NCI-H2196 treated with DMSO at 0.1 percent for 48 hours (cell line): ENCODE measurements around the gene C12orf54.
"Not testable (repeated sequence)": the region's sequence is repeated elsewhere in the genome, so short reads cannot be mapped to it uniquely, and the experiment has no call there.

ENCODE experiments used
- DNase-seq: peaks from one replicate; lab custom pipeline; 2025; ENCODE audit not compliant: unreplicated experiment; lab: John Stamatoyannopoulos, UW

Gene C12orf54

DNA sequence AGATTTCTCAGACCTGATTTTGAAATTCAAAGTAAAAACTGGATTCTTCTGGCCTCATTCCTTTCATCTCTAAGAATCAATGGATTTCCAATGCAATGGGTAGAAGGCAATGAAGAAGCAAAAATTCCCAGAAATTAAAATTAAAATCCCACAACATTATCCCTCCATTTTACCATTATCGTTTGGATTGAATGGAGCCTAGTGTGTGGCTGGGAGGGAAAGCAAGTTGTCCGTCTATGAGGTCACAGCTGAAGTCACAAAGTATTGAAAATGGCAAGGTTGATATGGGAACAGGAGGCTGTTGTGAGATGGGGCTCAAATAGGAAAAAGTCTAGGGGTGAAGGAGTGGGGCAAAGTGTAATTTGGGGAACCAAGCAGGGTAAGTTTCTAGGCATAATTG lies at the start of gene C12orf54:
Gene C12orf54 (plus strand): TSS at position 301 of the 400 bp plus-strand sequence. CDS start 799 bp downstream, outside the sequence.
- DNase-seq = no peak

DNA sequence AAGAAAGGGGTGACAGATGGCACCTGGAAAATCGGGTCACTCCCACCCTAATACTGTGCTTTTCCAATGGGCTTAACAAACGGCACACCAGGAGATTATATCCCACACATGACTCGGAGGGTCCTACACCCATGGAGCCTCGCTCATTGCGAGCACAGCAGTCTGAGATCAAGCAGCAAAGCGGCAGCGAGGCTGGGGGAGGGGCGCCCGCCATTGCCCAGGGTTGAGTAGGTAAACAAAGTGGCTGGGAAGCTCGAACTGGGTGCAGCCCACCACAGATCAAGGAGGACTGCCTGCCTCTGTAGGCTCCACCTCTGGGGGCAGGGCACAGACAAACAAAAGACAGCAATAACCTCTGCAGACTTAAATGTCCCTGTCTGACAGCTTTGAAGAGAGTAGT lies 48.3 kb upstream of the C12orf54 start:
- DNase-seq = not testable (repeated sequence)

DNA sequence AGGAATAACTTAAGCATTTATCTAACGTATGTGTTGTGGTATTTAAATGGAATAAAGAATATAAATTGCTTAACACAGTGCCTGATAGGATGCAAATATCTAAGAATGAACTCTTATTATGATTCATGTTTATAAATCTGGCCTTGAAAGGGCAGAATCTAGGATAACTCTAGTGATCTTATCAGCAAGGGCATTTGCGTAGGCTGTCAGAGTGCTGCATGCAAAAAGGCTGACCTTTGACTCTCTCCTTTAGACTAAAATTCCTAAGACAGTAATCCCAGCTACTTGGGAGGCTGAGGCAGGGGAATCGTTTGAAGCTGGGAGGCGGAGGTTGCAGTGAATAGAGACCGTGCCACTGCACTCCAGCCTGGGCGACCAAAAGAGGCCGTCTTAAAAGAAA lies 41.2 kb upstream of the C12orf54 start:
- DNase-seq = no peak

DNA sequence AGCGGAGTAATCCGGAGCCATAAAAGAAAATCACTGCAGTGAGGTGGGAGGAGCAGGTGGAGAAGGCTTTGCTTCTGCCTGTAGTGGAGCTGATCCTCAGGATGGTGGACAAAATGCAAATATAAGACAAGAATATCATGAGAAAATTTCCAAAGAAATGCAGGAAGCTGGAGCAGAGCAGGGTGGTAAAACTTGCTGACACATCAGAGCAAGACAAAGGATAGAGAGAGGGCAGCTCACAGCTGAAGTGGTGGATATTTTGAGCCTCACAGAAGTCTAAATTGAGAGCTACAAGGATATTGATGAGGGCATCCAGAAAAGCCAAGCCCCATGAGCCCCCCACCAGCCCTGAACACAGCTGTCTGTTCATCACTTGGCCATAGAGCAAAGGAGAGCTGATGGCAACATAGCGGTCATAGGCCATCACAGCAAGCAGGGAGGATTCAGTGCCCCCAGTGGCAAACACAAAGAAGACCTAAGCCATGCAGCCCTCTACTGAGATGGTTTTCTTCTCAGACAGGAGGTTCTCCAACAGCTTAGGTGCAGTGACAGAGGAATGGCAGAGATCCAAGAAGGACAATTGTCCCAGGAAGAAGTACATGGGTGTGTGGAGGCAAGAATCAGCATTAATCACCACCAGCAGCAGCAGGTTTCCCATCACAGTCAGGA lies 40.0 kb upstream of the C12orf54 start:
- no peak for DNase-seq

DNA sequence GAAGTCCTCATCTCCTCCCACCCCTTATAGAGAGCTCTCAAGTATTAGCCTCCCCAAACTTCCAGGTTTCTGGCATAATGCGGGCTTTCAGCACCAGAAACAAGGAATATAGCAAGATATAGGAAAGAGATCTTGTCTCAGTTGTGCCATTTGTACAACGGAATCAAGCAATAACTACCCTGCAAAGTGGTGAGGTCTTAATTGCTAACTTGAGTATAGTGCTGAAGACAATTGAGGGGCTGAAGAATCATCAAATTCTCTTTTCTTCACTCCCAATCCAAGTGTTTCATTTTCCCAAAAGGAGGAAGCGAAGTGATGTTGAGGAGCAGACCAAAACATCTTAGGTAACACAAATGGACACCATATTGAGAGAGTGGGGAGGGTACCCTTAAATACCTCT lies 36.8 kb upstream of the C12orf54 start:
- DNase-seq = no peak

DNA sequence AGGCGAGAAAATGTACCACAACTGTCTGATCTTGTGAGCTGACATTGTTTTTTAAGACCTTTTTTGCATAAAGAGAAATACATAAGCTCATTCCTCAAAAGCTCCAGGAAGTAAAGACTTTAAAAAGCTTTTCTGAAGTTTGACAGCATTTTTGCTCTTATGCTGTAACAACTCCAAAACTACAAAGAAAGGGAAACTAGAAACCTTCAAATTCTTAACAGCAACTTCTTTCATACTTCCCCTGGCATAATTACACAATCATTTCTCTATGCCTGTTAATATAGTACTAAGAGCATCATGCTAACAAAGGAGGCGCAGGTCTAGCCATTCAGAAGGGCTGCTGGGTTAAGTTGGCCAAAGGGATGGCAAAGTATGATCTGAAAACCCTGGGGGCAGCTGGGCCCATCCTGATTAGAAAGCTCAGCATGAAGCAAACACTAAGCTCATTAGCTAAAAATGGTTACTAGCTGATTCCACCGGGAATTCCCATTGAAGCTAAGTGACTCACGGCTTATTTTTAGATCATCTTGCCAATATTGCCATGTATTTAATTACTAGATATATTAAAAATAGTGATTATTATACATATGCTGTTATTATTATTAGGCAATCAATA lies 36.0 kb upstream of the C12orf54 start:
- DNase-seq = no peak

DNA sequence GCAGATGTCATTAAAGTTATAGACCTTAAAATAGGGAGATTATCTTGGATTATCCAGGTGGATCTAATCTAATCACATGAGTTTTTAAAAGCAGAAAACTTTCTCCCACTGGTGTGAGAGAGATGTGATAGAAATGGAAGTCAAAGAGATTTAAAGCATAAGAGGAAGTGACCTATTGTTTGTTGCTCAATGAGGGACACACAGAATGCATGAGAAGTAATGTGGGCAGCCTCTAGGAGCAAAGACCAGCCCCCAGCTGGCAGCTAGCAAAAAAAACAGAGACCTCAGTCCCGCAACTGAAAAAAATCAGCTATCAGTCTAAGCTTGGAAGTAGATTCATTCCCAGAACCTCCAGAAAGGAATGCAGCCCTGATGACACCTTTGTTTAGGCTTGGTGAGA lies 34.5 kb upstream of the C12orf54 start:
- DNase-seq = no peak

DNA sequence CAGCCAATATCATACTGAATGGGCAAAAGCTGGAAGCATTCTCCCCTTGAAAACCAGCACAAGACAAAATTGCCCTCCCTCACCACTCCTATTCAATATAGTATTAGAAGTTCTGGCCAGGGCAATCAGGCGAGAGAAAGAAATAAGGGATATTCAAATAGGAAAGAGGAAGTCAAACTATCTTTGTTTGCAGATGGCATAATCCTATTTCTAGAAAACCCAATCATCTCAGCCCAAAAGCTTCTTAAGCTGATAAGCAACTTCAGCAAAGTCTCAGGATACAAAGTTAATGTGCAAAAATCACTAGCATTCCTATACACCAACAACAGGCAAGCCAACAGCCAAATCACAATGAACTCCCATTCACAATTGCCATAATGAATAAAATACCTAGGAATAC lies 30.9 kb upstream of the C12orf54 start:
- DNase-seq = no peak

DNA sequence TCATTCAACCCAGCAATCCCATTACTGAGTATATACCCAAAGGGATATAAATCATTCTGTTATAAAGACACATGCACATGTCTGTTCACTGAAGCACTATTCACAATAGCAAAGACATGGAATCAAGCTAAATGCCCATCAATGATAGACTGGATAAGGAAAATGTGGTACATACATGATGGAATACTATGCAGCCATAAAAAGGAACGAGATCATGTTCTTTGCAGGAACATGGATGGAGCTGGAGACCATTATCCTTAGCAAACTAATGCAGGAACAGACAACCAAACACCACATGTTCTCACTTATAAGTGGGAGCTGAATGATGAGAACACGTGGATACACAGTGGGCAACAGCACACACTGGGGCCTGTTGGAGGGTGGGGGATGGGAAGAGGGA lies 29.3 kb upstream of the C12orf54 start:
- DNase-seq = not testable (repeated sequence)

DNA sequence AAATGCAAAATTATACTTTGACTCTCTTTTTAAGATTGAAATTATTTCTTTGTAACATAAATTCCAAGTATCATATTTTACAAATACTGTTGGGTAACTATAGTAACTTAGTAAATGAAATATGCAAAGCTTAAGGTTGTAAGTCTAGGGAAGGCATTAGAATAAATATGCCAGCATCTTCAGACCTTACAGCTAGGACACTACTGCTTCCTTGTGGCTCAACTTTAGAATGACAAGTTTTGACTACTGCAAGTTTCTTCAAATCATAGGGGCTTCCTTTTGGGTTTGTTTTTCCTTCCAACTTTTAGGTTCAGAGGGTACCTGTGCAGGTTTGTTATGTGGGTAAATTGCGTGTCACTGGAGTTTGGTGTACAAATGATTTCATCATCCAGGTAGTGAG lies 27.6 kb upstream of the C12orf54 start:
- DNase-seq = no peak

DNA sequence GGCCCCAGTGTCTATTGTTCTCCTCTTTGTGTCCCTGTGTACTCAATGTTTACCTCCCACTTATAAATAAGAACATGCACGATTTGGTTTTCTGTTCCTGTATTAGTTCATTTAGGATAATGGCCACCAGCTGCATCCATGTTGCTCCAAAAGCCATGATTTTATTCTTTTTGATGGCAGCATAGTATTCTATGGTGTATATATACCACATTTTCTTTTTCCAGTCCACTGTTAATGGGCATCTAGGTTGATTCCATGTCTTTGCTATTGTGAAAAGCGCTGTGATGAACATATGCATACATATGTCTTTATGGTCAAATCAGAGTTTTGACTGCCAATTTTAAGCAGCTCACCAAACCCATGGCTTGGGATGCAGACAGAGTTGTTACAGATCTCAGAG lies 27.2 kb upstream of the C12orf54 start:
- DNase-seq = no peak

DNA sequence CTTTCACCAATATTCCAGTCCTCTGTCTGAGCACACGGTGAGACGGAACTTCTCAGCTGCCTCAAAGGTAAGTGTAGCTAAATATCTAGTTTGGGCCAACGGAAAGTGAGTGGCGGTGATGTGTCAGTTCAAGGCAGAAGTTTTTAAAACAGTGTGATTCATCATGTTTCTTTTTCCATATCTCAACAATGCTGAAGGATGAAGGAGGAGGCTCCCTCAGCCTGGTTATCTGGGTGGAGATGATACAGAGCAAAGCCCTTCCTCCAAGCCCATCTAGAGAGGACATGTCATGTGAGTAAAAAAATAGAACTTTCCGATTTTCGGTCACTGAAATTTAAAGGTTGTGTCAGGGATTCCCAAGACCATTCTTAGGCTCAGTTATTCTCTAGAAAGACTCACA lies 23.0 kb upstream of the C12orf54 start:
- DNase-seq = no peak

DNA sequence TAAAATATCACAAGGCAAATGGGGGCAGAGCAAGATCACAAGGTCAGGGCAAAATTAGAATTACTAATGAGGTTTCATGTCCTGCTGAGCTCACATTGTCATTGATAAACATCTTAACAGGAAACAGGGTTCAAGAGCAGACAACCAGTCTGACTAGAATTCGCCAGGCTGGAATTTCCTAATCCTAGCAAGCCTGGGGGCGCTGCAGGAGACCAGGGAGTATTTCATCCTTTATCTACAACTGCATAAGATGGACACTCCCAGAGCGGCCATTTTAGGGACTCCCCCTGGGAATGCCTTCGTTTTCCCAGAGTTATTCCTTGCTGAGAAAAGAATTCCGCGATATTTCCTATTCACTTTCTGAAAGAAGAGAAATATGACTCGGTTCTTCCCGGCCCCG lies 13.3 kb upstream of the C12orf54 start:
- not testable (repeated sequence) for DNase-seq

DNA sequence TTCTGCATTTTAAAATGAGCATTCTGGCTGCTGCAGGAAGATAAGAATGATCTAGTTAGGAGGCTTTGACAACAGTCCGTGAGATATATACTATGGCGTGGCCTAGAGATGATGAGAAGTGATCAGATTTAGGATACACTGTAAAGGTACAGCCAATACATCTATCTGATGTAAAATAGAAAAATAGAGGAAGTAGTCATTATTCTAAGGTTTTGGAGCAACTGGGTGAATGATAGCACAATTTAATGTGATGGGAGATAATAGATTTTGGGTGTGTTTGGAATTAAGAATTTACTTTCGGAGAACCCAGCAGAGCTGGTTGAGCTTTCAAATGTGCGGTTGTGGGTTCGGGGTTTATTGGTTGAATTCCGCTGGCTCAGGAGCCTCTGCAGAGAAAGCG lies 10.0 kb upstream of the C12orf54 start, which contains the start of gene ANP32D:
Gene ANP32D (plus strand): TSS at position 301 of the 400 bp plus-strand sequence. CDS start 106 bp downstream, outside the sequence.
- DNase-seq = no peak

DNA sequence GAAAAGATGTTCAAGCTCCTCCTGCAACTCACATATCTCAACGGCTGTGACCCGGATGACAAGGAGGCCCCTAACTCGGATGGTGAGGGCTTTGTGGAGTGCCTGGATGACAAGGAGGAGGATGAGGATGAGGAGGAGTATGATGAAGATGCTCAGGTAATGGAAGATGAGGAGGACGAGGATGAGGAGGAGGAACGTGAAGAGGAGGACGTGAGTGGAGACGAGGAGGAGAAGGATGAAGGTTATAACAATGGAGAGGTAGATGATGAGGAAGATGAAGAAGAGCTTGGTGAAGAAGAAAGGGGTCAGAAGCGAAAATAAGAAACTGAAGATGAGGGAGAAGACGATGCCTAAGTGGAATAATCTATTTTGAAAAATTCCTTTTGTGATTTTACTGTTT lies 9.2 kb upstream of the C12orf54 start:
- no peak for DNase-seq

DNA sequence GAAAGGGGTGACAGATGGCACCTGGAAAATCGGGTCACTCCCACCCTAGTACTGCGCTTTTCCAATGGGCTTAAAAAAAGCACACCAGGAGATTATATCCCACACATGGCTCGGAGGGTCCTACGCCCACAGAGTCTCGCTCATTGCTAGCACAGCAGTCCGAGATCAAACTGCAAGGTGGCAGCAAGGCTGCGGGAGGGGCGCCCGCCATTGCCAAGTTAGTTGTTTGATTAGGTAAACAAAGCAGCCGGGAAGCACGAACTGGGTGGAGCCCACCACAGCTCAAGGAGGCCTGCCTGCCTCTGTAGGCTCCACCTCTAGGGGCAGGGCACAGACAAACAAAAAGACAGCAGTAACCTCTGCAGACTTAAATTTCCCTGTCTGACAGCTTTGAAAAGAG lies 7.8 kb upstream of the C12orf54 start:
- not testable (repeated sequence) for DNase-seq

DNA sequence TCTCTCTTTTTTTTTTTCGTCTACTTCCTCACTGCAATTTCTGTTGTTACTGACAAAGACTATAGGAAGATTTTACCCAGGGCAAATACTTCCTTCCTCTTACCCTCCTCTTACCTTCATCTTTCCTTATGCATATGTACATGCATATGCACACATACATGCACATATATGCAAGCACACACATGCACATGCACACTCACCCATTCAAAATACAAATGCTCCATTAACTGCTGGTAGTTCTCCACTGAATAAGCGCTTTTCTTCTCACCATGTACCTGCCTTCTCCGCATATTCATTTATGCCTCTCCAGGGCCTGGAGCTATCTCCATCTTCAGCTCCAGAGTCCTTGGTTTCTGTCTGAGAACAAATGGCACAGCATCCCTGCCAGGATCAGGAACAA lies 632 bp downstream of the C12orf54 start:
- DNase-seq = no peak

DNA sequence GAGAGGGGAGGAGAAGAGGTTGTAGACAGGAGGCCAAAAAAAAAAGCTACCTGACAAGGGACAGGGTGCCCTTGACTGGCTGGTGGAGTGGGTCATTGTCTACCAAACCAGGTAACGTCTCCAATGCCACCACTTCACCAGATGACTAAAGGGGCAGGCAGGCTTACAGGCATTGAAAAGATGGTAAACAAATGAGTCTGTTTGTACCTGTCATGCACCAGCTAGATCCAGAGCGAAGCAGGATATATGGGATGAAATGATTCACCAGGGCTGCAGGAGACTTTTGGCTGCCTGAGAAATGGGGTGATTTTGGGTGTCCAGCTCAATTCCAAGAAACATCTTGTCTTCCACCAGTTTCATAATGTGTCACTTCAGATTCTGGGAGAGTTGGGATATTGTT lies 4.0 kb downstream of the C12orf54 start:
- DNase-seq = no peak

DNA sequence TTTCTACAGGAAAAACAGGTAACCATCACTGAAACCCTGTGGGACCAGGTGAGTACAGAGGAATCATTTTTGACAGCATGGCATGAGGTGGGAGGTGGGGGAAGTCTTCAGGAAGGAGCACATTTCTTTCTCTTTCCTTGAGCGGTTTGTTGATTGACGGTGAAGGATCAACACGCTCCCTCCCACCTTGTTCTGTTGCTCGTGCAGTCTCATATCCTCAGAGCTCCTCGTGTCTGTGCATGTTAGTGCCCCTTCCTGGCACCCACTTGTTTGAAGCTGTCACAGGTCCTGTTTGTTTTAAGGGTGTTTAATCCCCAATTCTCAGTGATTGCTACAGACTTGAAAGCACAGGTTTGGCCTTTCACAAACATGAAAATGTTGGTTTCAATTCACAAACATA lies 4.4 kb downstream of the C12orf54 start:
- no peak for DNase-seq

DNA sequence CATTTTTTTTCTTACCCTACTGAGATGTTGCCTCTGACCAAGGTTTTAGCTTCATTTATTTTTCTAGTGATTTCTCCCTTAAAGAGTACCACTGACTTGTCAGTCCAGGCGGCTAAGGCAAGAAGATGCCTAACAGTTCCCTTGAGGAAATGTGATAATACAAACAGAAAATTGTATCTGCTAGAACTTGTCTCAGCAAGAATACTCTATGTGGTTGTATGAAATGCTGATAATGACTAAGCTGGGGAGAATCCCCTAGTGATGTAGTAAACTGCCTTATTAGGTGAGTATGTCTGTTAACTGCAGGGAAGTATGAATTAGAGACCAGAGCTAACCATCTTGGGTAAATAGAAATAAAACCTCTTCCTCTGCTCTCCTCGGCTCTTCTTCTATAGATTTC lies 6.7 kb downstream of the C12orf54 start:
- no peak for DNase-seq

DNA sequence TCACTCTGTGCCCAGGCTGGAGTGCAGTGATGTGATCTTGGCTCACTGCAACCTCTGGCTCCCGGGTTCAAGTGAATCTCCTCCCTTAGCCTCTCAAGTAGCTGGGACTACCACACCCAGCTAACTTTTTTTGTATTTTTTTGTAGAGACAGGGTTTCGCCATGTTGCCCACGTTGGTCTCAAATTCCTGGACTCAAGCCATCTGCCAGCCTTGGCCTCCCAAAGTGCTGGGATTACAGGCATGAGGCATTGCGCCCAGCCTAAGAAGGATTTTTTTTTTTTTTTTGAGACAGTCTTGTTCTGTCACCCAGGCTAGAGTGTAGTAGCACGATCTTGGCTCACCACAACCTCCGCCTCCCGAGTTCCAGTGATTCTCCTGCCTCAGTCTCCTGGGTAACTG lies 7.2 kb downstream of the C12orf54 start:
- not testable (repeated sequence) for DNase-seq

DNA sequence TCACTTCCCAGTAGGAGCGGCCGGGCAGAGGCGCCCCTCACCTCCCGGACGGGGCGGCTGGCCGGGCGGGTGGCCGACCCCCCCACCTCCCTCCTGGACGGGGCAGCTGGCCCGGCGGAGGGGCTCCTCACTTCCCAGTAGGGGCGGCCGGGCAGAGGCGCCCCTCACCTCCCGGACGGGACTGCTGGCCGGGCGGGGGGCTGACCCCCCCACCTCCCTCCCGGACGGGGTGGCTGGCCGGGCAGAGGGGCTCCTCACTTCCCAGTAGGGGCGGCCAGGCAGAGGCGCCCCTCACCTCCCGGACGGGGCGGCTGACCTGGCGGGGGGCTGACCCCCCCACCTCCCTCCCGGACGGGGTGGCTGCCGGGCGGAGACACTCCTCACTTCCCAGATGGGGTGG lies 18.0 kb downstream of the C12orf54 start:
- not testable (repeated sequence) for DNase-seq

DNA sequence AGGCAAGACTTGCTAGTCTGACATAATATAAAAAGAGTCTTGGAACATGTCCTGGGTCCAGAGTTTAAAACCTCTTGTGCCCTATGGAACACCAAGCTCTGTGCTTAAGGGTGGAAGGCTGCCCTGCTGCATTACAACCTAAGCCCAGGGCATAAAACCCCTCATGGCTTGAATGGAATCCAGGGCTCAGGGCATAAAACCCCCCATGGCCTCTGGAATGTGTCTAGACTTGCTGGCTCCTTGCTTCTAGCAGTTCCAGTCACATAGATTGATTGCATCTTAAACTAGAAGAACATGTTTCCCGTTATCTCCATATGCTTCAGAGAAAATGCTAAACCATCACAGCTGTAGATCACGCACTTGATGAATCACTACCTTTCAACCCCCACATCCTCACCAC lies 24.5 kb downstream of the C12orf54 start:
- not testable (repeated sequence) for DNase-seq
